IMR-90 (cell line): ENCODE data around the gene IL17C. TPM values are rescaled to one million over a fixed set of nuclear protein-coding genes. Genes with fewer than 3 reads are reported as not detected.

Source experiments
- ATAC-seq: fragments of 200-7000 bp; cut with Tn5 transposase; 2 replicates; pipeline ENCODE4 v1.9.1; 2020; ENCODE audit warnings: low read depth, mild to moderate bottlenecking, moderate library complexity
- BruUV-seq: library from RNA; stranded (reverse); fragments of 400-500 nt; replicated peaks from 2 replicates; lab custom pipeline; 2021; lab: Mats Ljungman, UMichigan
- CTCF ChIA-PET: fragments of 300-600 bp; formaldehyde crosslinking; extraction: SDS; loops from one replicate; lab custom pipeline; 2021; ENCODE audit warnings: antibody characterized with exemption; lab: Yijun Ruan, JAX
- POLR2A ChIA-PET: fragments of 300-600 bp; sonication (Branson Sonifier 250); formaldehyde crosslinking; loops from one replicate; lab custom pipeline; 2022; ENCODE audit warnings: antibody characterized with exemption; ENCODE audit not compliant: unreplicated experiment; lab: Charles Lee
- DNase-seq: peaks from one replicate; pipeline ENCODE4 v3.0.0; 2013
- H2AFZ ChIP-seq: replicated peaks from 2 replicates; pipeline ENCODE3; 2013; ENCODE audit warnings: low read length, mild to moderate bottlenecking; ENCODE audit not compliant: poor library complexity
- H2AK5ac ChIP-seq: 2 replicates; pipeline ENCODE4 v1.6.1; 2013; ENCODE audit warnings: low read depth, low read length, inconsistent platforms
- H2AK9ac ChIP-seq: replicated peaks from 2 replicates; pipeline ENCODE3; 2013; ENCODE audit warnings: mild to moderate bottlenecking, low read depth, low read length, moderate library complexity; ENCODE audit not compliant: poor library complexity
- H2BK120ac ChIP-seq: 2 replicates; pipeline ENCODE4 v1.6.1; 2013; ENCODE audit warnings: low read depth, low read length, inconsistent platforms
- H2BK15ac ChIP-seq: 3 replicates; pipeline ENCODE4 v1.6.1; 2013; ENCODE audit warnings: low read depth, low read length, inconsistent platforms
- H2BK20ac ChIP-seq: 2 replicates; pipeline ENCODE4 v1.6.1; 2013; ENCODE audit warnings: low read depth, mild to moderate bottlenecking, inconsistent platforms, low read length, moderate library complexity
- H2BK5ac ChIP-seq: 2 replicates; pipeline ENCODE4 v1.6.1; 2013; ENCODE audit warnings: mild to moderate bottlenecking, low read depth, low read length, inconsistent platforms; ENCODE audit not compliant: poor library complexity, severe bottlenecking
- H3K14ac ChIP-seq: replicated peaks from 2 replicates; pipeline ENCODE4 v1.6.1; 2013; ENCODE audit warnings: low read depth, low read length, inconsistent platforms
- H3K18ac ChIP-seq: 2 replicates; pipeline ENCODE4 v1.6.1; 2013; ENCODE audit warnings: low read depth, low read length, control low read depth
- H3K23ac ChIP-seq: 2 replicates; pipeline ENCODE4 v1.6.1; 2013; ENCODE audit warnings: low read depth, low read length, inconsistent platforms
- H3K27ac ChIP-seq: 2 replicates; pipeline ENCODE4 v1.5.1; 2013; ENCODE audit warnings: mild to moderate bottlenecking, control low read depth, low read length; ENCODE audit not compliant: insufficient read depth
- H3K27me3 ChIP-seq: 2 replicates; pipeline ENCODE4 v1.6.1; 2013; ENCODE audit warnings: low read length; ENCODE audit not compliant: control insufficient read depth, insufficient read depth
- H3K36me3 ChIP-seq: 2 replicates; pipeline ENCODE4 v1.6.1; 2013; ENCODE audit warnings: low read length, mixed read lengths; ENCODE audit not compliant: control insufficient read depth, insufficient read depth
- H3K4ac ChIP-seq: 2 replicates; pipeline ENCODE4 v1.6.1; 2013; ENCODE audit warnings: low read depth, low read length, inconsistent platforms
- H3K4me1 ChIP-seq: 2 replicates; pipeline ENCODE4 v1.6.1; 2013; ENCODE audit warnings: low read length, mixed read lengths; ENCODE audit not compliant: control insufficient read depth, insufficient read depth
- H3K4me2 ChIP-seq: 2 replicates; pipeline ENCODE4 v1.6.1; 2013; ENCODE audit warnings: low read depth, mild to moderate bottlenecking, control low read depth, low read length, moderate library complexity
- H3K4me3 ChIP-seq: 2 replicates; pipeline ENCODE4 v1.5.1; 2013; ENCODE audit warnings: low read depth, mild to moderate bottlenecking, control low read depth, low read length, moderate library complexity; ENCODE audit not compliant: insufficient read depth
- H3K56ac ChIP-seq: 2 replicates; pipeline ENCODE4 v1.6.1; 2013; ENCODE audit warnings: low read length, inconsistent platforms; ENCODE audit not compliant: insufficient read depth; ENCODE audit errors: extremely low read depth
- H3K79me1 ChIP-seq, 2 experiments: 2 replicates each; pipeline ENCODE4 v1.6.1; 2013; ENCODE audit warnings: low read length in 2 of 2, inconsistent platforms in 1 of 2, low read depth in 1 of 2
- H3K9ac ChIP-seq: 2 replicates; pipeline ENCODE4 v1.6.1; 2013; ENCODE audit warnings: low read depth, low read length, control low read depth
- H3K9me1 ChIP-seq: 2 replicates; pipeline ENCODE4 v1.6.1; 2013; ENCODE audit warnings: low read length, inconsistent platforms; ENCODE audit not compliant: insufficient read depth
- H3K9me3 ChIP-seq: 2 replicates; pipeline ENCODE4 v1.6.1; 2013; ENCODE audit warnings: low read length; ENCODE audit not compliant: control insufficient read depth, insufficient read depth
- H4K20me1 ChIP-seq: 2 replicates; pipeline ENCODE4 v1.6.1; 2013; ENCODE audit warnings: low read length, inconsistent platforms; ENCODE audit not compliant: insufficient read depth
- H4K5ac ChIP-seq: 2 replicates; pipeline ENCODE4 v1.6.1; 2013; ENCODE audit warnings: mild to moderate bottlenecking, low read depth, low read length, control low read depth
- H4K8ac ChIP-seq, 2 experiments: 2 replicates each; pipeline ENCODE4 v1.6.1; 2013; ENCODE audit warnings: low read depth in 2 of 2, low read length in 2 of 2, control low read depth in 1 of 2, inconsistent platforms in 1 of 2
- H4K91ac ChIP-seq: 2 replicates; pipeline ENCODE4 v1.6.1; 2013; ENCODE audit warnings: low read depth, low read length, inconsistent platforms; ENCODE audit not compliant: insufficient read depth
- BHLHE40 ChIP-seq: fragments of 150-350 bp; IDR thresholded peaks from 2 replicates; pipeline ENCODE4 v1.6.1; 2016; ENCODE audit warnings: mild to moderate bottlenecking, low read depth, low read length
- CEBPB ChIP-seq: IDR thresholded peaks from 2 replicates; pipeline ENCODE4 v1.6.1; 2012; ENCODE audit warnings: low read depth, low read length, improper control_type of control experiment
- CHD1 ChIP-seq: IDR thresholded peaks from 2 replicates; pipeline ENCODE4 v1.6.1; 2012; ENCODE audit warnings: low read depth, low read length, improper control_type of control experiment
- MAFK ChIP-seq: IDR thresholded peaks from 2 replicates; pipeline ENCODE4 v1.6.1; 2012; ENCODE audit warnings: low read depth, low read length, improper control_type of control experiment
- WGBS, 2 experiments: methylation state at CpG; one replicate each; pipeline versions ENCODE4 v1.1.5 to v1.1.7; 2013; ENCODE audit warnings: missing lambda C conversion rate in 2 of 2; ENCODE audit not compliant: insufficient read length in 1 of 2; ENCODE audit errors: extremely low coverage in 2 of 2; 5-methylcytosine and 5-hydroxymethylcytosine counted together
- dilution Hi-C: fragments of 300-500 bp; cut with HindIII; formaldehyde crosslinking; loops from one replicate; pipeline ENCODE4 v1.14.3; 2018; ENCODE audit warnings: low sequenced_read_pairs; ENCODE audit not compliant: unreplicated experiment
- in situ Hi-C: fragments of 300-500 bp; cut with MboI; formaldehyde crosslinking; loops from 3 replicates; pipeline ENCODE4 v1.14.3; 2019; ENCODE audit warnings: low sequenced_read_pairs, inconsistent platforms, mixed read lengths
- intact Hi-C: fragments of 100-400 bp; cut with micrococcal nuclease; formaldehyde crosslinking; loops from 2 replicates; pipeline ENCODE4 v1.10.0; 2022
- polyA plus RNA-seq, 3 experiments: library from polyadenylated mRNA; depleted of rRNA; stranded (reverse); fragments of >200 nt; gene quantifications; 2 replicates each; pipeline ENCODE4 v1.2.3, GENCODE V29; 2012; ENCODE audit warnings: low replicate concordance in 1 of 3
- total RNA-seq: library from RNA; depleted of rRNA; stranded (reverse); fragments of >200 nt; gene quantifications from 2 replicates; pipeline ENCODE4 v1.2.3, GENCODE V29; 2012

The IL17C gene
- total and polyA plus RNA-seq, 2 of the 4 experiments (the other 2 are of a cell fraction), result 0.09 TPM; not detected in 1

DNA sequence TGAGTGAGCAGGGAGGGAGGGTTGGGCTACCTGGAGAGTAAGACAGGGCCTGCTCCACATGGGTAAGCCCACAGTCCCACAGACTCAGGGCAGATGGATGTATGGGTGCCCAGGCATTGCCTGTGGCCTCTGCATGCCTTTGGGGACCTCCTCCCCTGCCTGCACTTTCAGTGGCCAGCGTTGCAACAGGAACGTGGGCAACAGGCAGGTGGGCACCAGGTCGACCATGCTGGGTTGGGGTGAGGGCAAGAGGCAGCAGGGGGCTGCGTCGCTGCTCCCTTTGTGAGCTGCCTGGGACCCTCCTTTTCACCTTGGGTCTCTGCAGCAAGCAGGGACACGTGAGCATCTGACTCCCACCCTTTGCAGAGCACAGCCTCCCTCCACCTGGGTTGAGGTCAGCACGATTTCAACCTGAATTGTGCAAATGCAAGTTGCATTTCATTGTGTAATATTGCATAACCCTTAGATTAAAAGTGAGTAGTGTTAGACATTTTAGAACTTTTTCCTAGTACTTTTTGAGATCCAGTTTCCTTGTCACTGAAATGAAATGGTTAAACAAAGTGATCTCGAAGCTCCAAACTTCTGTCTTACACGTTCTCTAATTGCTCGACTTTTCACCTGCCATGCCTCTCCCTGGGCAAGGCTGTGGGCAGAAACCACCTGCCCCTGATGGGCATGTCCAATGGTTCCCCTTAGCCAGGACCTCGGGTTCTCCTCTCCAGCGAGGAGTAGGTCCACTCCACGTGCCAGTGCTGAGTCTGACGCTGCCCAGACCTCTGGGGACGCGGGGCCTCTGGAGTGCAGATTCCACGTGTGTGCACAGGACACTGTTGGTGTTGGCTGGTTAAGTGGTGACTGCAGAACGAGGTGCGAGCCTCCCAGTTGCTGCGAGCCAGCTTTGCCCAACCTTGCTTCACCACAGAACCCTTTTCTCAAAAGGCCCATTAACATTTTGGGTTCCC, 32.9 kb upstream of the IL17C start:
- dilution Hi-C loops, result no loop called here
- no peak overlapping the region for H4K5ac ChIP-seq
- H3K14ac ChIP-seq, result no peak overlapping the region
- no peak overlapping the region for H3K9ac ChIP-seq
- no peak for TF ChIP-seq BHLHE40
- peak; percentile 47 for TF ChIP-seq CEBPB
- no peak for TF ChIP-seq CHD1
- no peak for TF ChIP-seq MAFK
- H2BK20ac ChIP-seq, result no peak overlapping the region
- no peak overlapping the region for H3K4ac ChIP-seq
- no peak overlapping the region for H3K4me3 ChIP-seq
- H3K23ac ChIP-seq, result no peak overlapping the region
- H3K4me1 ChIP-seq, result no peaks in the 10 kb centered on the region
- peaks cover 6 to 50% of the 10 kb centered on the region in 2 experiments; a peak in 3 of 4 replicates for H3K79me1 ChIP-seq
- BruUV-seq, result no TSS peak
- H3K27me3 ChIP-seq, result no peaks in the 10 kb centered on the region
- peaks cover 52% of the 10 kb centered on the region for H3K36me3 ChIP-seq
- POLR2A ChIA-PET, result no interaction called here
- H3K9me3 ChIP-seq, result no peaks in the 10 kb centered on the region
- no peak overlapping the region for H2BK120ac ChIP-seq
- no peak overlapping the region for H2AFZ ChIP-seq
- H3K56ac ChIP-seq, result no peak overlapping the region
- H4K91ac ChIP-seq, result no peak overlapping the region
- no peak for DNase-seq
- ATAC-seq, result no peak
- H4K8ac ChIP-seq, result no peak overlapping the region
- no peak overlapping the region for H2AK9ac ChIP-seq
- in situ Hi-C loops, result no loop called here
- H3K4me2 ChIP-seq, result no peak overlapping the region
- no peak overlapping the region for H2AK5ac ChIP-seq
- no peak overlapping the region for H2BK15ac ChIP-seq
- intact Hi-C loops, result no loop called here
- CTCF ChIA-PET, result no interaction called here
- 93% methylated on average over 6 of the region's 20 CpGs; no CpG with 5 or more reads in 1 of the 2 experiments for WGBS, 2 experiments
- peaks cover 8% of the 10 kb centered on the region; the same call in 1 of the 2 replicates for H3K9me1 ChIP-seq
- H2BK5ac ChIP-seq, result no peak overlapping the region
- peaks cover 30% of the 10 kb centered on the region for H4K20me1 ChIP-seq
- no peak overlapping the region for H3K18ac ChIP-seq
- H3K27ac ChIP-seq, result no peak overlapping the region
